ENCODE data around the gene SIT1. TPM values are rescaled to one million over a fixed set of nuclear protein-coding genes. Genes with fewer than 3 reads are reported as not detected.

The SIT1 gene
- total and polyA plus RNA-seq, 2 experiments from 2014 or later = 13.2 to 14.7 TPM

DNA sequence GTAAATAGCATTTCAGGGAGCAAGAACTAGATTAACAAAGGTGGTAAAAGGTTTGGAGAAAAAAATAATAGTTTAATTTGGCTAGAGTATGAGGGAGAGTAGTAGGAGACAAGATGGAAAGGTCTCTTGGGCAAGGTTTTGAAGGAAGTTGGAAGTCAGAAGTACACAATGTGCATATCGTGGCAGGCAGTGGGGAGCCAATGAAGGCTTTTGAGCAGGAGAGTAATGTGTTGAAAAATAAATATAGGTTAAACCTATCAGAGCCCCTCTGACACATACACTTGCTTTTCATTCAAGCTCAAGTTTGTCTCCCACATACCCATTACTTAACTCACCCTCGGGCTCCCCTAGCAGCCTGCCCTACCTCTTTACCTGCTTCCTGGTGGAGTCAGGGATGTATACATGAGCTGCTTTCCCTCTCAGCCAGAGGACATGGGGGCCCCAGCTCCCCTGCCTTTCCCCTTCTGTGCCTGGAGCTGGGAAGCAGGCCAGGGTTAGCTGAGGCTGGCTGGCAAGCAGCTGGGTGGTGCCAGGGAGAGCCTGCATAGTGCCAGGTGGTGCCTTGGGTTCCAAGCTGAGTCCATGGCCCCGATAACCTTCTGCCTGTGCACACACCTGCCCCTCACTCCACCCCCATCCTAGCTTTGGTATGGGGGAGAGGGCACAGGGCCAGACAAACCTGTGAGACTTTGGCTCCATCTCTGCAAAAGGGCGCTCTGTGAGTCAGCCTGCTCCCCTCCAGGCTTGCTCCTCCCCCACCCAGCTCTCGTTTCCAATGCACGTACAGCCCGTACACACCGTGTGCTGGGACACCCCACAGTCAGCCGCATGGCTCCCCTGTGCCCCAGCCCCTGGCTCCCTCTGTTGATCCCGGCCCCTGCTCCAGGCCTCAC is 22.6 kb upstream of the SIT1 start, which contains the start of gene CA9 (continued):
- TF ChIP-seq, protein P1, sequence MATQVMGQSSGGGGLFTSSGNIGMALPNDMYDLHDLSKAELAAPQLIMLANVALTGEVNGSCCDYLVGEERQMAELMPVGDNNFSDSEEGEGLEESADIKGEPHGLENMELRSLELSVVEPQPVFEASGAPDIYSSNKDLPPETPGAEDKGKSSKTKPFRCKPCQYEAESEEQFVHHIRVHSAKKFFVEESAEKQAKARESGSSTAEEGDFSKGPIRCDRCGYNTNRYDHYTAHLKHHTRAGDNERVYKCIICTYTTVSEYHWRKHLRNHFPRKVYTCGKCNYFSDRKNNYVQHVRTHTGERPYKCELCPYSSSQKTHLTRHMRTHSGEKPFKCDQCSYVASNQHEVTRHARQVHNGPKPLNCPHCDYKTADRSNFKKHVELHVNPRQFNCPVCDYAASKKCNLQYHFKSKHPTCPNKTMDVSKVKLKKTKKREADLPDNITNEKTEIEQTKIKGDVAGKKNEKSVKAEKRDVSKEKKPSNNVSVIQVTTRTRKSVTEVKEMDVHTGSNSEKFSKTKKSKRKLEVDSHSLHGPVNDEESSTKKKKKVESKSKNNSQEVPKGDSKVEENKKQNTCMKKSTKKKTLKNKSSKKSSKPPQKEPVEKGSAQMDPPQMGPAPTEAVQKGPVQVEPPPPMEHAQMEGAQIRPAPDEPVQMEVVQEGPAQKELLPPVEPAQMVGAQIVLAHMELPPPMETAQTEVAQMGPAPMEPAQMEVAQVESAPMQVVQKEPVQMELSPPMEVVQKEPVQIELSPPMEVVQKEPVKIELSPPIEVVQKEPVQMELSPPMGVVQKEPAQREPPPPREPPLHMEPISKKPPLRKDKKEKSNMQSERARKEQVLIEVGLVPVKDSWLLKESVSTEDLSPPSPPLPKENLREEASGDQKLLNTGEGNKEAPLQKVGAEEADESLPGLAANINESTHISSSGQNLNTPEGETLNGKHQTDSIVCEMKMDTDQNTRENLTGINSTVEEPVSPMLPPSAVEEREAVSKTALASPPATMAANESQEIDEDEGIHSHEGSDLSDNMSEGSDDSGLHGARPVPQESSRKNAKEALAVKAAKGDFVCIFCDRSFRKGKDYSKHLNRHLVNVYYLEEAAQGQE (IDR thresholded peaks at IDR 0.05; ENCODE audit: unreplicated experiment) = no peak
- TF ChIP-seq JUNB (IDR thresholded peaks at IDR 0.05; ENCODE audit: unreplicated experiment) = no peak
- TF ChIP-seq, protein P2, sequence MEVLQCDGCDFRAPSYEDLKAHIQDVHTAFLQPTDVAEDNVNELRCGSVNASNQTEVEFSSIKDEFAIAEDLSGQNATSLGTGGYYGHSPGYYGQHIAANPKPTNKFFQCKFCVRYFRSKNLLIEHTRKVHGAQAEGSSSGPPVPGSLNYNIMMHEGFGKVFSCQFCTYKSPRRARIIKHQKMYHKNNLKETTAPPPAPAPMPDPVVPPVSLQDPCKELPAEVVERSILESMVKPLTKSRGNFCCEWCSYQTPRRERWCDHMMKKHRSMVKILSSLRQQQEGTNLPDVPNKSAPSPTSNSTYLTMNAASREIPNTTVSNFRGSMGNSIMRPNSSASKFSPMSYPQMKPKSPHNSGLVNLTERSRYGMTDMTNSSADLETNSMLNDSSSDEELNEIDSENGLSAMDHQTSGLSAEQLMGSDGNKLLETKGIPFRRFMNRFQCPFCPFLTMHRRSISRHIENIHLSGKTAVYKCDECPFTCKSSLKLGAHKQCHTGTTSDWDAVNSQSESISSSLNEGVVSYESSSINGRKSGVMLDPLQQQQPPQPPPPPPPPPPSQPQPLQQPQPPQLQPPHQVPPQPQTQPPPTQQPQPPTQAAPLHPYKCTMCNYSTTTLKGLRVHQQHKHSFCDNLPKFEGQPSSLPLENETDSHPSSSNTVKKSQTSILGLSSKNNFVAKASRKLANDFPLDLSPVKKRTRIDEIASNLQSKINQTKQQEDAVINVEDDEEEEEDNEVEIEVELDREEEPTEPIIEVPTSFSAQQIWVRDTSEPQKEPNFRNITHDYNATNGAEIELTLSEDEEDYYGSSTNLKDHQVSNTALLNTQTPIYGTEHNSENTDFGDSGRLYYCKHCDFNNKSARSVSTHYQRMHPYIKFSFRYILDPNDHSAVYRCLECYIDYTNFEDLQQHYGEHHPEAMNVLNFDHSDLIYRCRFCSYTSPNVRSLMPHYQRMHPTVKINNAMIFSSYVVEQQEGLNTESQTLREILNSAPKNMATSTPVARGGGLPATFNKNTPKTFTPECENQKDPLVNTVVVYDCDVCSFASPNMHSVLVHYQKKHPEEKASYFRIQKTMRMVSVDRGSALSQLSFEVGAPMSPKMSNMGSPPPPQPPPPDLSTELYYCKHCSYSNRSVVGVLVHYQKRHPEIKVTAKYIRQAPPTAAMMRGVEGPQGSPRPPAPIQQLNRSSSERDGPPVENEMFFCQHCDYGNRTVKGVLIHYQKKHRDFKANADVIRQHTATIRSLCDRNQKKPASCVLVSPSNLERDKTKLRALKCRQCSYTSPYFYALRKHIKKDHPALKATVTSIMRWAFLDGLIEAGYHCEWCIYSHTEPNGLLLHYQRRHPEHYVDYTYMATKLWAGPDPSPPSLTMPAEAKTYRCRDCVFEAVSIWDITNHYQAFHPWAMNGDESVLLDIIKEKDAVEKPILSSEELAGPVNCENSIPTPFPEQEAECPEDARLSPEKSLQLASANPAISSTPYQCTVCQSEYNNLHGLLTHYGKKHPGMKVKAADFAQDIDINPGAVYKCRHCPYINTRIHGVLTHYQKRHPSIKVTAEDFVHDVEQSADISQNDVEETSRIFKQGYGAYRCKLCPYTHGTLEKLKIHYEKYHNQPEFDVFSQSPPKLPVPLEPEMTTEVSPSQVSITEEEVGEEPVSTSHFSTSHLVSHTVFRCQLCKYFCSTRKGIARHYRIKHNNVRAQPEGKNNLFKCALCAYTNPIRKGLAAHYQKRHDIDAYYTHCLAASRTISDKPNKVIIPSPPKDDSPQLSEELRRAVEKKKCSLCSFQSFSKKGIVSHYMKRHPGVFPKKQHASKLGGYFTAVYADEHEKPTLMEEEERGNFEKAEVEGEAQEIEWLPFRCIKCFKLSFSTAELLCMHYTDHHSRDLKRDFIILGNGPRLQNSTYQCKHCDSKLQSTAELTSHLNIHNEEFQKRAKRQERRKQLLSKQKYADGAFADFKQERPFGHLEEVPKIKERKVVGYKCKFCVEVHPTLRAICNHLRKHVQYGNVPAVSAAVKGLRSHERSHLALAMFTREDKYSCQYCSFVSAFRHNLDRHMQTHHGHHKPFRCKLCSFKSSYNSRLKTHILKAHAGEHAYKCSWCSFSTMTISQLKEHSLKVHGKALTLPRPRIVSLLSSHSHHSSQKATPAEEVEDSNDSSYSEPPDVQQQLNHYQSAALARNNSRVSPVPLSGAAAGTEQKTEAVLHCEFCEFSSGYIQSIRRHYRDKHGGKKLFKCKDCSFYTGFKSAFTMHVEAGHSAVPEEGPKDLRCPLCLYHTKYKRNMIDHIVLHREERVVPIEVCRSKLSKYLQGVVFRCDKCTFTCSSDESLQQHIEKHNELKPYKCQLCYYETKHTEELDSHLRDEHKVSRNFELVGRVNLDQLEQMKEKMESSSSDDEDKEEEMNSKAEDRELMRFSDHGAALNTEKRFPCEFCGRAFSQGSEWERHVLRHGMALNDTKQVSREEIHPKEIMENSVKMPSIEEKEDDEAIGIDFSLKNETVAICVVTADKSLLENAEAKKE (CRISPR knock-in tag; IDR thresholded peaks at IDR 0.05) = no peak
- no peak for TF ChIP-seq STAT1 (IDR thresholded peaks at IDR 0.05; ENCODE audit: unreplicated experiment)

Measured in GM23338 (cell line).